Activated CD8-positive, alpha-beta memory T cell treated with anti-CD3 and anti-CD28 coated beads for 4 hours (primary cell): ENCODE measurements around the gene C11orf54.

ENCODE experiments used
- DNase-seq, 2 donors: peaks; one replicate each; pipeline ENCODE4 v3.0.0-alpha.2; 2020; ENCODE audit warnings: low read depth in 2 of 2

The C11orf54 gene

GRCh38 chr11:93741094-93741881, at the start of gene C11orf54, which contains the start of gene TAF1D:
Gene C11orf54 (plus strand): TSS chr11:93741672. CDS start chr11:93747394, 5,722 bp downstream.
Gene TAF1D (minus strand): TSS chr11:93741495. CDS start chr11:93739304, 2,191 bp downstream.
- peak; percentile 91 to 96 for DNase-seq

- no peak for DNase-seq
These were observed 47.4 kb upstream of the C11orf54 start for GRCh38 chr11:93694109-93694508.

- no peak for DNase-seq
These were observed 46.9 kb upstream of the C11orf54 start for GRCh38 chr11:93694557-93694956.

GRCh38 chr11:93697611-93698010, 43.9 kb upstream of the C11orf54 start:
- no peak for DNase-seq

- no peak for DNase-seq
These were observed 40.6 kb upstream of the C11orf54 start for GRCh38 chr11:93700830-93701229.

- DNase-seq: no peak
These were observed 37.2 kb upstream of the C11orf54 start for GRCh38 chr11:93704237-93704636.

GRCh38 chr11:93710239-93710638, 31.2 kb upstream of the C11orf54 start:
- DNase-seq: no peak

GRCh38 chr11:93712678-93713077, 28.8 kb upstream of the C11orf54 start:
- no peak for DNase-seq

GRCh38 chr11:93715797-93716396, 25.6 kb upstream of the C11orf54 start:
- DNase-seq: no peak

GRCh38 chr11:93717501-93717900, 24.0 kb upstream of the C11orf54 start:
- DNase-seq: no peak

- DNase-seq: no peak
These were observed 23.4 kb upstream of the C11orf54 start for GRCh38 chr11:93718057-93718563.

- no peak for DNase-seq
These were observed 22.2 kb upstream of the C11orf54 start for GRCh38 chr11:93719310-93719709.

GRCh38 chr11:93720522-93720921, 20.9 kb upstream of the C11orf54 start:
- no peak for DNase-seq

GRCh38 chr11:93724089-93724488, 17.4 kb upstream of the C11orf54 start:
- no peak for DNase-seq

- DNase-seq: no peak
These were observed 13.3 kb upstream of the C11orf54 start for GRCh38 chr11:93727985-93728791.

GRCh38 chr11:93728792-93729128, 12.7 kb upstream of the C11orf54 start:
- no peak for DNase-seq

GRCh38 chr11:93729129-93729616, 12.3 kb upstream of the C11orf54 start:
- DNase-seq: no peak

GRCh38 chr11:93730108-93731107, 11.1 kb upstream of the C11orf54 start:
- DNase-seq: no peak

GRCh38 chr11:93732237-93732892, 9.1 kb upstream of the C11orf54 start:
- DNase-seq: no peak

GRCh38 chr11:93733474-93733873, 8.0 kb upstream of the C11orf54 start:
- no peak for DNase-seq
